Mesodermal cell (in vitro differentiated cells): ENCODE results near the gene RERG.
A peak's percentile ranks its signal among the peaks of the same experiment; 100 is the strongest.

ENCODE experiments used
- H3K27ac ChIP-seq: 2 replicates; pipeline ENCODE4 v1.7.0; 2013; ENCODE audit warnings: mild to moderate bottlenecking, low read depth, low read length, moderate library complexity; ENCODE audit not compliant: severe bottlenecking
- H3K36me3 ChIP-seq: 2 replicates; pipeline ENCODE4 v1.7.1; 2013; ENCODE audit warnings: mild to moderate bottlenecking, low read length, moderate library complexity; ENCODE audit not compliant: control insufficient read depth, insufficient read depth
- H3K4me1 ChIP-seq: one replicate; pipeline ENCODE4 v1.7.1; 2013; ENCODE audit warnings: mild to moderate bottlenecking, low read length; ENCODE audit not compliant: insufficient read depth, control insufficient read depth, poor library complexity, severe bottlenecking
- H3K4me3 ChIP-seq: 2 replicates; pipeline ENCODE4 v1.7.0; 2013; ENCODE audit warnings: low read length, control low read depth, mild to moderate bottlenecking; ENCODE audit not compliant: insufficient read depth, poor library complexity, severe bottlenecking; ENCODE audit errors: extremely low read depth
- H3K9me3 ChIP-seq: 2 replicates; pipeline ENCODE4 v1.7.1; 2013; ENCODE audit warnings: mild to moderate bottlenecking, low read length, moderate library complexity; ENCODE audit not compliant: control insufficient read depth
- WGBS, 2 experiments: methylation state at CpG; one replicate each; pipeline ENCODE4 v1.1.5; 2013; ENCODE audit warnings: missing lambda C conversion rate in 2 of 2; ENCODE audit not compliant: insufficient coverage in 2 of 2; 5-methylcytosine and 5-hydroxymethylcytosine counted together

Gene RERG

DNA sequence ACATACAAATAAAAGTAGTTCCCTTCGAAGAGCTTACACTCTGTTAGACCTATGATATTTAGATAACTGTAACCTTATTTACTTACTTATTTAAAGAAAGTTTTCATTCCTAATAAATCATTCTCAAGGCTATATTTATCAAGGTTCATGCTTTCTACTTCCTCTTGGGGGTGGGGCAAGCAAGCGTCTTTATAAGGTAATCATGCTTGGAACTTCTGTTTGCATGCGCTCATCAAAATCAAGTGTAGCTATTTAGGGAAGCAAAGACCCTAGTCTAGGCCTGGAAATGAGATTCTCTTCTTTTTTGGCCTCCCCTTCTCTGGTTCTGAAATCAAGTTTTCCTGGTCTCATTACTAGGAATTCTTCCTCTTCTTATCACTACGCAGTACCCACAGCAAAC, 766 bp downstream of the RERG start:
- 72 to 100% methylated on average over 1 to 3 of the region's 4 CpGs for WGBS, 2 experiments
- Histone ChIP-seq H3K4me3 (peak overlapping the region; percentile 41), H3K4me1 (no peaks in the 10 kb centered on the region), H3K27ac (no peak overlapping the region), H3K36me3 (no peaks in the 10 kb centered on the region), H3K9me3 (no peaks in the 10 kb centered on the region)

DNA sequence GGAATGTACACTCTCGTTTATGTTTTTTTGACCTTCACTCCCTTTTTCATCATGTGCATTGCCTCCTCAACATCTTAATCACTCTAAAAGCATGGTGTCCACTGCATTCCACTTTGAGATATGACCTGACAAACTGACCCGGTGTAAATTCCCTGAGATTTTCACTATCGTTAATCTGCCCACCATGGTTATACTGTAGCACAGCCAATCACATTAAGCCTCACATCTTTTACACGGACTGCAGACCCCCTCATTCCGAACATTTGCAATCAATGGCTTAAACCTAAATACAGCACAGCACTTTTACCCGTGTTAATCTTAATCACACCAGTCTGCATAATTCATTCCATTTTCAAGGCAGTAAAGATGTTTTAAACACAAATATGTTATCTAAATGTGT, 2.4 kb downstream of the RERG start:
- no peak overlapping the region for H3K4me3 ChIP-seq
- no peaks in the 10 kb centered on the region for H3K9me3 ChIP-seq
- H3K4me1 ChIP-seq: no peaks in the 10 kb centered on the region
- H3K36me3 ChIP-seq: no peaks in the 10 kb centered on the region
- WGBS, 2 experiments: 93 to 97% methylated on average over 5 of the region's 6 CpGs
- no peak overlapping the region for H3K27ac ChIP-seq

DNA sequence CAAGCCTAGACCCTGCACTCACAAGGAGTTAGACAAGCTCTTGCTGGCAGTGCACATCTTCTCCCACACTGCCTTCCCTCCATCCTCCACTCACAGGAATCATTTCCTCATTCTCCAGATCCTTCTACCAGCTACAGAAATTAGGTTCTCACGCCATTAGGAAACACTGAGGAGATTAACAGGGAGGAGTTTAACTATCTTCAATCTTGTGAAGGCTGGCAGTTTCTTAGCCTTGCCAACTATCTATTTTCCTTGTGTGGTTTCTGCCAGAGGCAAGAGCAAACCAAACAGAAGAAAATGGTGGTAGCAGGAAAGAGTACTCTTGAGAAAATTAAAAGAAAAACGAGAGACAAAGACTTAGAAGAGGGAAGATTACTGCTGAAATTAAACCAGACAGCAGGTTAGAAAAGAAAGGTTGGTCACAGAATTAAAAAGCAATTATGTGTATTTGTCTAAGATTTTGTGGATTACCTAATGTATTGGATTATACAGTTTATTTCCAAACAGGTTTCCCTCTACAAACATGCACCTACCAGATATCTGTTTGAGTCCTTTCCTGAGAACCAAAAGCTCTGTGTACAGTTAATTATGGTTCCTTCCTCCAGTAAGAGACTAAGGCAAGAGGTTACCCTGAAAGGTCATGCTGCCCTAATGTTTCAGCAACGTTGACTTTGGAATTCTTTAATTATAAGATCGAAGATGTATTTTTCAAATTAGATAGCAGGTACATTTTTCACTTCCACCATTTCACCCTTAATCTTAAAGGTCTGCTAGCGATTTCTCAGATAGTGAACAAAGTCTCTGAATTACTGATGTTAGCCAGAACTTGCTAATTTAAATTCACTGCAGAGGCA, 5.0 kb downstream of the RERG start:
- Histone ChIP-seq H3K4me1 (no peaks in the 10 kb centered on the region), H3K9me3 (no peaks in the 10 kb centered on the region), H3K4me3 (no peak overlapping the region), H3K27ac (no peak overlapping the region), H3K36me3 (no peaks in the 10 kb centered on the region)
- 71 to 77% methylated on average over 1 to 3 of the region's 5 CpGs for WGBS, 2 experiments

DNA sequence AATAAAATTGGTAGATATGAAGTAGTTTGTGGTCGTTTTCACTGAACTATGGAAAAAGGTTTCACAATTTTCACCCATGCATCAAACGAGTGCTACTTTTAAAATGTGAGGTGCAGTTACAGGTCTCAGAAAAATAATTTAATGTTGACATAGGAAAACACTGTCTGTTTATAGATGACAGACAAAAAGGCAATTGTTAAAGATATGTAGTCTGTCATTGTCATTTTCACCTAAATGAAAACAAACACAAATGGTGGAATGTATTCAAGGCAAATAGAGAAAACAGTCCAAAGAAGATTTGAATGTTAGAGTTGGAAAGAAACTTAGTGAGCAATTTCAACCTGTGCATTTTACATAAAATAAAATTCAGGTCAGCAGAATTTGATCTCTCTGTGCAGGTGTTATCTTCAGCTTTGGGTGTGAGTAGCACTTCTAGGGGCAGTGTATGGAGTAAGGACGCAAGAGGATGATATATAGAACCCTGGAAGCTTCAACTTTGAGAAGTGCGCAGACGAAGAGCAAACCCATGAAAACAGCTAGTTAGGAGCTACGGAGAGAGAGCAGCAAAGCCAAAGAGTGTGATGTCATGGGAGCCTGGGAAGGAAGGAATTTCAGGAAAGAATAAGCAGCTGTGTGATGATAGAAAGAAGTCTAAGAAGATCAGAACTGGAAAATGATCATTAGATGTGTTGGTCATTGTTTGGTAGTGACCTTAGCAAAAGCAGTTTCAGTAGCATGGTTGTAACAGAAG, 6.2 kb downstream of the RERG start:
- Histone ChIP-seq H3K27ac (no peak overlapping the region), H3K4me1 (no peaks in the 10 kb centered on the region), H3K9me3 (no peaks in the 10 kb centered on the region), H3K36me3 (no peaks in the 10 kb centered on the region), H3K4me3 (no peak overlapping the region)
- 83 to 90% methylated on average over 4 to 5 of the region's 6 CpGs for WGBS, 2 experiments

DNA sequence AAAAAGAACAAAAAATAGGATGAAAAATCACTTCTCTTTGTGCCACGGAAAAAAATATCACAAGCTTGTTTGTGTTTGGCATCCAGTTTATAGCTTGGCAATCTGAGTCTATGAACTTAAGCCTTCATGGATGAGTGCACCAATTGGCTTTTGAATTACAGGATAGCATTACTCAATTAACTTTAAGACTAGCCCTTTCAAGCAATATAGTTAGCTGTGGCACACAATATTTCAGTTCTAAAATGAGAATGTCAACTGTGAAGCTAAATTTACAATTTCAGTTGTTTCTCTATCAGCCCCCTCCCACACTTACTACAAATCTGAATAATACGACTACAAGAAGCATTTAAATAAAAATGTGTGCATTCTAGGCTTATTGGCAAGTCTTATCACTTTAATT, 8.3 kb downstream of the RERG start:
- Histone ChIP-seq H3K9me3 (no peaks in the 10 kb centered on the region), H3K27ac (no peak overlapping the region), H3K36me3 (no peaks in the 10 kb centered on the region), H3K4me3 (no peak overlapping the region), H3K4me1 (no peaks in the 10 kb centered on the region)
- 80 to 100% methylated on average over 1 of the region's 2 CpGs for WGBS, 2 experiments

DNA sequence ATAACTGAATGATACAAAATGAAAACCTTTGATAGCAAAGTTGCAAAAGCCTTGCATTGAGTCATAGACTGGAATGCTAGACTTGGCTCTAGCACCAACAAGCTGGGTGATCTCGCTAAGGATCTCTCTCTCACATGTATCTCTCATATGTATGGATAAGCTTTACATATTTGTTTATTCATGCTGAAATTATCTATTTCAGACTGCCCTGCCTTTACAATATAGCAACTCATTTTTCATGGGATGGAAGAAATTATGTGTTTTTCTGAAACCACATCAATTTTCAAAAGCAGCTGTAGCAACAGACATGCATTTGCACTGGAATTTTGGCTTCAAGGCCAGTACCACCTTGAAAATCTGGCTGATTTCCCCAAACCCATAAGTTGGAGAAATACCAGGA, 11.4 kb downstream of the RERG start:
- H3K36me3 ChIP-seq: no peaks in the 10 kb centered on the region
- no peak overlapping the region for H3K27ac ChIP-seq
- no peaks in the 10 kb centered on the region for H3K4me1 ChIP-seq
- H3K4me3 ChIP-seq: no peak overlapping the region
- no CpG with 5 or more reads among the region's 1 CpG for WGBS, 2 experiments
- no peaks in the 10 kb centered on the region for H3K9me3 ChIP-seq

DNA sequence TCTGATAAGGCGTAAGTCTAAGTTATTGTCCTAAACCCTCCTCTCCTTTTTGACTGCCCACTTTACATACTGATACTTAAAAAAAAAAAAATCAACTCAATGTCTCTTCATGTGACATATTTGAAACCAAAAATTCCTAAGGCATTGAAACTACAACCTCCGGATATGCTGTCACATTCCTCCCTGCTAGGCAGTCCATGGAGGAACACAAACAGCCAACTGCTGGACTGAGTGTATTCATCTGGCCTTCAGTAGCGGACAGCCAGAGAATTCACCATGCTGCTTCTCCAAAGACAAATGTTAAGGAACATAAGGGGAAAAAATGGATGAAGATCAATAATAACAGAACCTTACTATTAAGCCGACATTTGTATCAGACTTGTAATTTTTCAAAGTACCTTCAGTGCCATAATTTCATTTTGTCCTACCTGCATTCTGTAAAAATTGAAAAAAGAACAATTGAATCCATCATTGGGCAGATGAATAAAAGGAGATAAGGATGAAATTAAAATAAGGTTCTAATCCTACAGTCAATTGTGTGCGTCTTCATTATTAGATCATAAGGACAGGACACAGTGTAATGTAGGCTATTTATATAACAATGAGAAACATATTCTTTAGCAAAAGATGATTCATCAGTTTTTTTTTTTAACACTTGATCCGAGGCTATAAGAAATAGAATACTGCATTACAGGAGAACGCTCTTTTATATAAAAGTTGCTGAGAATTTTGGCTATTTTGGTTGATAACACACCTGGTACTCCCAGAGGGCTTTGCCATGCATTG, 12.2 kb downstream of the RERG start:
- 78 to 96% methylated on average over 3 of the region's 7 CpGs for WGBS, 2 experiments
- Histone ChIP-seq H3K4me3 (no peak overlapping the region), H3K36me3 (no peaks in the 10 kb centered on the region), H3K27ac (no peak overlapping the region), H3K4me1 (no peaks in the 10 kb centered on the region), H3K9me3 (no peaks in the 10 kb centered on the region)

DNA sequence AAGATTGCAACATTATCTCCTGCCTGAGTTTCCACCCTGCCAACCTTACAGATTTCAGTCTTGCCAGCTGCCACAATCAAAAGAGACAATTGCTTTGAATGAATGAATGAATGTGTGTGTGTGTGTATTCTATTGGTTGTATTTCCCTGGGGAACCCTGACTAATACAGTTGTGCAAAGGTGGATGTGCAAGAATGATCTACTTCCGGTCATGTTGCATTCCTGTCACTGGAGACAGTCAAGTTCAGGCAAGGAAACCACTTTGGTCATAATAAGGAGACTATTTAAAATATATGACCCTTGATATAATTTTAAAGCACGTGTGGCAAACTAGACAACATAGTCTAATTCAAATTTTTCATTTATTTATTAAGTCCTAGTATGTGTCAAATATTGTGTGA, 13.1 kb downstream of the RERG start:
- Histone ChIP-seq H3K27ac (no peak overlapping the region), H3K4me3 (no peak overlapping the region), H3K36me3 (no peaks in the 10 kb centered on the region), H3K9me3 (no peaks in the 10 kb centered on the region), H3K4me1 (no peaks in the 10 kb centered on the region)
- no CpG with 5 or more reads among the region's 2 CpGs for WGBS, 2 experiments

DNA sequence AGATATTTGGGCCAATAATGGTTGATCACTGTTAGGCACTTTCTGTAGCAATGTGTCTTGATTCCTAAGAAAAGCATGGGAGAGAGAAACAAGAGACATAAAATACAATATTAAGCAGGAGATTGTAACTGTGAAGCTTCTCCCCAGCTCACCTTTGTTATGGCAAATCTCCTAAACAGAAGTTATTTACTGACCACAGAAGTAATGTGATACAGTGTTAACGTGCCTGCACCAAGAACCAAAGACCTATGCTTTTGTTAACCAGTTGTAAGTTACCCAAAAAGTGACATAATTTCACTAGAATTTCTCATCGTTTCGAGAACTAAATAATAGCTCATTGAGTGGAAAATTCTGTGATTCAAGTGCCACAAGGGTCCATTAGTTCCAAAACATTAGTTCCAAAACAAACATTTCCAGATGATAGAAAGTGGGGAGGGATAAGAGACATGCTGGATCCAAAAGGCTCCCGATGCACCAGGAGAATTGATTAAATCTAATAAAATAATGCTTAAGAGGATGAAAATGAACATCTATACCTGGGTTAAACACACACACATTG, 14.3 kb downstream of the RERG start:
- no peaks in the 10 kb centered on the region for H3K36me3 ChIP-seq
- H3K9me3 ChIP-seq: no peaks in the 10 kb centered on the region
- no peak overlapping the region for H3K4me3 ChIP-seq
- WGBS, 2 experiments: no CpG with 5 or more reads among the region's 4 CpGs
- no peak overlapping the region for H3K27ac ChIP-seq
- no peaks in the 10 kb centered on the region for H3K4me1 ChIP-seq

DNA sequence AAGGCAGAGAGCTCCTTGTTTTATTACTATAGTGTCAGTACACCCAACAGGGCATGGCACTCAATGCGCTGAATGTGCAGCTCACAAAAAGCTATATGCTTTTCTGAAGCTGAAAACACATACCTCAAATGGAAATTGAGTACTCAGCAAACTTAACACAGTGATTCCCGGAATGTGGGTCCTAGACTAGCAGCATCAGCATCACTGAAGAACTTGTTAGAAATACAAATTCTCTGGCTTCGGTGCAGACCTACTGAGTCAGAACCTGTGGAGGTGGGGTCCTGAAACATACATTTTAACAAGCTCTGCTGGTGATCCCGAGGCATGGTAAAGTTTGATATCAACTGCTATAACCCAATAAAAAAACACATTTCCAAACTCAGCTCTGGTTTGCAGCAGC, 14.9 kb downstream of the RERG start:
- Histone ChIP-seq H3K4me1 (no peaks in the 10 kb centered on the region), H3K4me3 (no peak overlapping the region), H3K27ac (no peak overlapping the region), H3K9me3 (no peaks in the 10 kb centered on the region), H3K36me3 (no peaks in the 10 kb centered on the region)
- WGBS, 2 experiments: 52 to 75% methylated on average over 1 to 2 of the region's 4 CpGs
